GM13977 (cell line): ENCODE results near the gene M1AP.
"Not testable (repeated sequence)": the region's sequence is repeated elsewhere in the genome, so short reads cannot be mapped to it uniquely, and the experiment has no call there.

Source experiments
- DNase-seq: peaks from one replicate; pipeline ENCODE4 v3.0.0; 2012; ENCODE audit warnings: low spot score
- in situ Hi-C: fragments of 300-500 bp; cut with MboI; formaldehyde crosslinking; loops from one replicate; pipeline ENCODE4 v1.12.0; 2022; ENCODE audit warnings: low sequenced_read_pairs, low pct_unique_long_range_greater_than_20kb, mixed read lengths, inconsistent platforms; ENCODE audit not compliant: unreplicated experiment
- TF ChIP-seq, protein P1 (sequence below): IDR thresholded peaks from 2 replicates; pipeline ENCODE4 v1.5.1; 2012; ENCODE audit warnings: mild to moderate bottlenecking, control low read depth; ENCODE audit not compliant: insufficient read depth; ENCODE audit errors: extremely low read depth, missing control alignments

The M1AP gene

DNA sequence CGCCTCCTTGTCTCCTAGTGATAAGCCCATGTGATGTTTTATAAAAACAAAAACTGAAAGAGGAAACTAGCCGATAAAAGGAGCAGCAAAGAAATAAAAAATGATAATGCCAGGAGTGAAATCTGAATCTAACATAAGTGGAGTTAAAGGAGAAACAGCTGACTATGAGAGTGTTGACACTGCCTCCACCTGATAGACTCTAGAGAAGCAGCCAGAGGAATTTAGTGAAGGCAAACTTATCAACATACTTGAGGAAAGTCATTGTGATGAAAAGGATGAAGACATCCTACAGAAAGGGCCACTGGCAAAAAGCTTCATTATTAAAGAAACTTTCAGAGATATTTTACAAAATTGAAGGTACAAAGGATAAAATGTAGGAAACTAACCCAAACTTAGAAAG is 1.9 kb downstream of the M1AP start:
- in situ Hi-C loops = no loop called here
- TF ChIP-seq, protein P1, sequence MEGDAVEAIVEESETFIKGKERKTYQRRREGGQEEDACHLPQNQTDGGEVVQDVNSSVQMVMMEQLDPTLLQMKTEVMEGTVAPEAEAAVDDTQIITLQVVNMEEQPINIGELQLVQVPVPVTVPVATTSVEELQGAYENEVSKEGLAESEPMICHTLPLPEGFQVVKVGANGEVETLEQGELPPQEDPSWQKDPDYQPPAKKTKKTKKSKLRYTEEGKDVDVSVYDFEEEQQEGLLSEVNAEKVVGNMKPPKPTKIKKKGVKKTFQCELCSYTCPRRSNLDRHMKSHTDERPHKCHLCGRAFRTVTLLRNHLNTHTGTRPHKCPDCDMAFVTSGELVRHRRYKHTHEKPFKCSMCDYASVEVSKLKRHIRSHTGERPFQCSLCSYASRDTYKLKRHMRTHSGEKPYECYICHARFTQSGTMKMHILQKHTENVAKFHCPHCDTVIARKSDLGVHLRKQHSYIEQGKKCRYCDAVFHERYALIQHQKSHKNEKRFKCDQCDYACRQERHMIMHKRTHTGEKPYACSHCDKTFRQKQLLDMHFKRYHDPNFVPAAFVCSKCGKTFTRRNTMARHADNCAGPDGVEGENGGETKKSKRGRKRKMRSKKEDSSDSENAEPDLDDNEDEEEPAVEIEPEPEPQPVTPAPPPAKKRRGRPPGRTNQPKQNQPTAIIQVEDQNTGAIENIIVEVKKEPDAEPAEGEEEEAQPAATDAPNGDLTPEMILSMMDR = no peak
- DNase-seq = no peak

DNA sequence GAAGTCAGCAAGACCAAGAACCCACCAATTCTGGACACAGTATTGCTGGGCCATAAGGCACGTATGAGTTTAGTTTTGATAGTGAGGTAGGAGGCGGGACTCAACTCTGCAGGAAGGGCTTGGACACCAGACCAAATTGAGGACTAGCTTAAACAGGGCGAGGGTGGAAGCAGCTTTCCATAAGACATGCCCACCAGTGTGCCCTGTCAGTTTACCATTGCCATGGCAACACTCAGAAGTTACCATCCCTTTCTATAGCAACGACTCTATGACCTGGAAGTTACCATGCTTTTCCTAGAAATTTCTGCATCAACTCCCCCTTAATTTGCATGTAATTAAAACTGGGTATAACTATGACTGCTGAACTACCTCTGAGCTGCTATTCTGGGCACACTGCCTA is 2.8 kb downstream of the M1AP start:
- in situ Hi-C loops = no loop called here
- DNase-seq = no peak
- TF ChIP-seq, protein P1 = no peak

- TF ChIP-seq, protein P1 = no peak
Measured at GRCh38 chr2:74639550-74639949, 8.6 kb downstream of the M1AP start.

DNA sequence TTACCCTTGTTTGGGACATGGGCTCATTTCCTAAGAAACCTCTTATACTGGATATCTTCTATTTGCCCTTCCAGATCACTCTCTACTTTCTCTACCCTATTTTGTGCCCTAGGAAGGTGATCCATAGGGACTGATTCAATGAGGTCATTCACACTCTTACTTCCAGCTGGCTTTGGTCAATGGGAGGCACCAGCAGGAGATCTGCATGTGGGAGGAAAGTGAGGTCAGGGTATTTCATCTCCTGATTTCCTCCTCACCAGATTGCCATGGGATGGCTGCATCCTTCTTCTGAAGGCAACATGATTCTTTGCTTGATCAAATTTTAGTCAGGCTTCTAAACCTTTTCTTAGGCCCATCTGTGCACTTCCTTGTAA is 15.2 kb downstream of the M1AP start:
- in situ Hi-C loops = no loop called here
- TF ChIP-seq, protein P1 = no peak

More at GRCh38 chr2:74639550-74639949, 8.6 kb downstream of the M1AP start:
- in situ Hi-C loops = no loop called here
- DNase-seq = no peak

DNA sequence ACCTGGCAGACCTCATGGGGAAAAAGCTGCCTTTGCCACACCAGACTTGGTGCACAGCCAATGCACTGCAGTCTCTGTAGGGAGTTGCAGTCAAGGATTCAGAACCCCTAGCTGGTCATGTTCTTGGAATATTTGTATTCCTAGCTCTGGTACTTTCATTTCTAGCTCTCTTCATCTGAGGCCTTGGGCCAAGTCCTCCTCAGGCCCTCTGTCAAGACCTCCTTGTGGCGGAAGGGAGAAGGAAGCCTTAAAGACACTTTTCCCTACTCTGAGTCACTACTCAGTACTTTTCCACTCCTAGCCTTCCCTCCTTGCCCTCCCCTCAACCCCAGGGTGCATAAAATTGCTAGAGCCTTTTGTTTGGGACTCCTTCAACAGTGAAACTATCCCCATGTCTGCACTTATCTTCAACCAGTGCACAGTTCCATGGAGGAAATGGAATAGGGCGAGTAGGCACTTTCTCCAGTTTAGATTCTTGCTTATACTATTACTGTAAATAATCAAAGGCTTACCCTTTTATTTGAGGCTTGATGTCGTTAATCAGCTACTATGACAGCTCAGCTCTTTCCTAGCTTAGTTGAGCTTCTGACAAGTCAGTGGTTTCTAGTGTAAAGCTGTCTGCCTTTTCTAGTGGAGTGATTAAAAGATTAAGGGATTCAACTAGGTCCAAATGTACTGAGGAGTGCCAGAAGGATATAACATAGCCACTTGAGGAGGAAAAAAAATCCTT is 15.8 kb downstream of the M1AP start:
- no peak for DNase-seq
- TF ChIP-seq, protein P1 = no peak
- in situ Hi-C loops = no loop called here

More for the DNA sequence above, 15.2 kb downstream of the M1AP start:
- no peak for DNase-seq

GRCh38 chr2:74630454-74630853 is 17.7 kb downstream of the M1AP start:
- in situ Hi-C loops, DNase-seq: not testable (repeated sequence)

GRCh38 chr2:74628538-74629105 is 19.5 kb downstream of the M1AP start:
- no peak for DNase-seq
- in situ Hi-C loops = no loop called here
- TF ChIP-seq, protein P1 = no peak
